Adrenal gland (tissue), 5 donors: ENCODE results near the gene WT1.

Experiments
- CTCF ChIP-seq, 6 experiments: fragments of 450-650 bp in 4 of 6; fragments of 200-600 bp in 2 of 6; sonication (generic) in 1 of 6; IDR thresholded peaks; 1 replicate in 5 of 6; 2 replicates in 1 of 6; pipeline versions ENCODE4 v1.5.1 to v1.8.0; 2016 to 2021; ENCODE audit warnings: antibody characterized with exemption in 6 of 6, mild to moderate bottlenecking in 2 of 6, moderate library complexity in 1 of 6
- POLR2A ChIP-seq, 2 donors: fragments of 450-650 bp; IDR thresholded peaks; one replicate each; pipeline ENCODE4 v1.6.1; 2017; ENCODE audit warnings: antibody characterized with exemption in 2 of 2, mild to moderate bottlenecking in 2 of 2, moderate library complexity in 1 of 2
- donor health status: DM: no; HTN: no; CAD: no.

GRCh38 chr11:32365192-32365591, 70.1 kb downstream of the WT1 start:
- TF ChIP-seq CTCF (IDR thresholded peaks at IDR 0.05), result no peak
- TF ChIP-seq POLR2A (IDR thresholded peaks at IDR 0.05), result no peak
